Lower lobe of right lung (tissue), 2 donors: ENCODE results near the gene GFOD2. TPM values are rescaled to one million over a fixed set of nuclear protein-coding genes. Genes with fewer than 3 reads are reported as not detected.
A peak's percentile ranks its signal among the peaks of the same experiment; 100 is the strongest.

Source experiments
- ATAC-seq, 2 donors: fragments of 200-7000 bp; cut with Tn5 transposase; one replicate each; pipeline ENCODE4 v1.9.1; 2020 to 2022; ENCODE audit warnings: mild to moderate bottlenecking in 2 of 2, moderate library complexity in 2 of 2
- DNase-seq: peaks from one replicate; pipeline ENCODE4 v3.0.0-alpha.2; 2020
- H3K27ac ChIP-seq: fragments of 200-600 bp; one replicate; pipeline ENCODE4 v1.8.0; 2022
- H3K27me3 ChIP-seq: fragments of 200-600 bp; one replicate; pipeline ENCODE4 v1.8.0; 2022; ENCODE audit warnings: low read depth
- H3K36me3 ChIP-seq: fragments of 200-600 bp; one replicate; pipeline ENCODE4 v1.8.0; 2022; ENCODE audit warnings: mild to moderate bottlenecking
- H3K4me1 ChIP-seq: fragments of 200-600 bp; one replicate; pipeline ENCODE4 v1.8.0; 2022
- H3K4me3 ChIP-seq: fragments of 200-600 bp; one replicate; pipeline ENCODE4 v1.8.0; 2022; ENCODE audit warnings: mild to moderate bottlenecking
- H3K9me3 ChIP-seq: fragments of 200-600 bp; one replicate; pipeline ENCODE4 v1.8.0; 2022
- CTCF ChIP-seq: fragments of 200-600 bp; IDR thresholded peaks from one replicate; pipeline ENCODE4 v1.8.0; 2022; ENCODE audit warnings: antibody characterized with exemption, mild to moderate bottlenecking
- intact Hi-C: fragments of 100-400 bp; cut with DNase I; formaldehyde crosslinking; loops from one replicate; pipeline ENCODE4 v1.11.0; 2022
- total RNA-seq: library from RNA; stranded (reverse); fragmentation: NEBNext Ultra II Directional; extraction: Animal tissue kit (Norgen Biotek cat#: 25700); gene quantifications from one replicate; pipeline ENCODE4 v1.2.1, GENCODE V29; 2021
- donor health status: DM: no; HTN: yes; CAD: no; lungs with severe emphysema.

The GFOD2 gene
- total RNA-seq, 1 donor from 2014 or later: 18.9 TPM

GRCh38 chr16:67663877-67664222 is 55.3 kb downstream of the GFOD2 start:
- ATAC-seq: no peak
- TF ChIP-seq CTCF: no peak
- H3K27me3 ChIP-seq: no peaks in the 10 kb centered on the region
- H3K4me3 ChIP-seq: no peak overlapping the region
- no peak for DNase-seq
- intact Hi-C loops: no loop called here
- H3K4me1 ChIP-seq: peaks cover 51% of the 10 kb centered on the region
- H3K9me3 ChIP-seq: no peaks in the 10 kb centered on the region
- no peak overlapping the region for H3K27ac ChIP-seq
- H3K36me3 ChIP-seq: peaks cover 17% of the 10 kb centered on the region

- no peak overlapping the region for H3K27ac ChIP-seq
- H3K4me3 ChIP-seq: no peak overlapping the region
- ATAC-seq (no peak), DNase-seq (no peak)
- peaks cover 17% of the 10 kb centered on the region for H3K36me3 ChIP-seq
- TF ChIP-seq CTCF: no peak
- intact Hi-C loops: no loop called here
- peaks cover 48% of the 10 kb centered on the region for H3K4me1 ChIP-seq
- no peaks in the 10 kb centered on the region for H3K27me3 ChIP-seq
- H3K9me3 ChIP-seq: no peaks in the 10 kb centered on the region
Observed at GRCh38 chr16:67663151-67663876, 55.8 kb downstream of the GFOD2 start.

GRCh38 chr16:67662653-67663010 is 56.5 kb downstream of the GFOD2 start:
- no peak for DNase-seq
- intact Hi-C loops: no loop called here
- TF ChIP-seq CTCF: no peak
- no peak overlapping the region for H3K27ac ChIP-seq
- no peak for ATAC-seq
- no peaks in the 10 kb centered on the region for H3K27me3 ChIP-seq
- no peaks in the 10 kb centered on the region for H3K9me3 ChIP-seq
- H3K4me1 ChIP-seq: peaks cover 42% of the 10 kb centered on the region
- H3K4me3 ChIP-seq: no peak overlapping the region
- peaks cover 23% of the 10 kb centered on the region for H3K36me3 ChIP-seq

- DNase-seq (no peak), ATAC-seq (no peak)
- TF ChIP-seq CTCF: no peak
- Histone ChIP-seq H3K4me1 (peaks cover 36% of the 10 kb centered on the region), H3K9me3 (no peaks in the 10 kb centered on the region), H3K36me3 (peaks cover 29% of the 10 kb centered on the region), H3K27me3 (no peaks in the 10 kb centered on the region), H3K4me3 (no peak overlapping the region), H3K27ac (no peak overlapping the region)
- intact Hi-C loops: no loop called here
Observed at GRCh38 chr16:67661886-67662652, 57.0 kb downstream of the GFOD2 start.

GRCh38 chr16:67661101-67661761 is 57.9 kb downstream of the GFOD2 start:
- ATAC-seq (no peak), DNase-seq (no peak)
- peaks cover 34% of the 10 kb centered on the region for H3K36me3 ChIP-seq
- H3K4me3 ChIP-seq: peak overlapping the region; percentile 92
- peak overlapping the region; percentile 94 for H3K27ac ChIP-seq
- TF ChIP-seq CTCF: no peak
- intact Hi-C loops: no loop called here
- no peaks in the 10 kb centered on the region for H3K27me3 ChIP-seq
- peaks cover 31% of the 10 kb centered on the region for H3K4me1 ChIP-seq
- no peaks in the 10 kb centered on the region for H3K9me3 ChIP-seq
